Activated CD8-positive, alpha-beta memory T cell treated with anti-CD3 and anti-CD28 coated beads, Interleukin-2, amount 10 ng/mL, durations not matched to agents 7 days and 5 days (primary cell): ENCODE results near the gene CAMK4. TPM values are rescaled to one million over a fixed set of nuclear protein-coding genes. Genes with fewer than 3 reads are reported as not detected.
"Not testable (repeated sequence)": the region's sequence is repeated elsewhere in the genome, so short reads cannot be mapped to it uniquely, and the experiment has no call there.

ENCODE experiments used
- ATAC-seq: fragments of 150-1000 bp; cut with Tn5 transposase; one replicate; pipeline ENCODE4 v1.10.0; 2021; ENCODE audit warnings: moderate library complexity
- CTCF ChIA-PET: fragments of 350-600 bp; sonication (Branson Sonifier 250); formaldehyde crosslinking; loops from one replicate; lab custom pipeline; 2021; ENCODE audit warnings: antibody characterized with exemption; lab: Charles Lee
- DNase-seq: peaks from one replicate; pipeline ENCODE4 v3.0.0-alpha.2; 2020
- H3K27ac Mint-ChIP-seq: one replicate; pipeline ENCODE4 v1.8.0; 2021; ENCODE audit warnings: mild to moderate bottlenecking, mixed read lengths
- H3K27me3 Mint-ChIP-seq: one replicate; pipeline ENCODE4 v1.8.0; 2021; ENCODE audit warnings: mixed read lengths
- H3K36me3 Mint-ChIP-seq: one replicate; pipeline ENCODE4 v1.8.0; 2021; ENCODE audit warnings: mild to moderate bottlenecking, mixed read lengths
- H3K4me1 Mint-ChIP-seq: one replicate; pipeline ENCODE4 v1.8.0; 2021; ENCODE audit warnings: mixed read lengths
- H3K4me3 Mint-ChIP-seq: one replicate; pipeline ENCODE4 v1.8.0; 2021; ENCODE audit warnings: mild to moderate bottlenecking, moderate library complexity, mixed read lengths
- H3K9me3 Mint-ChIP-seq: one replicate; pipeline ENCODE4 v1.8.0; 2022; ENCODE audit warnings: low read depth, mixed read lengths
- total RNA-seq, 2 experiments: library from RNA; stranded (reverse); gene quantifications; one replicate each; pipeline ENCODE4 v1.2.3, GENCODE V29; 2021

The CAMK4 gene
- total RNA-seq, 2 experiments from 2014 or later = 77.4 to 91.1 TPM

DNA sequence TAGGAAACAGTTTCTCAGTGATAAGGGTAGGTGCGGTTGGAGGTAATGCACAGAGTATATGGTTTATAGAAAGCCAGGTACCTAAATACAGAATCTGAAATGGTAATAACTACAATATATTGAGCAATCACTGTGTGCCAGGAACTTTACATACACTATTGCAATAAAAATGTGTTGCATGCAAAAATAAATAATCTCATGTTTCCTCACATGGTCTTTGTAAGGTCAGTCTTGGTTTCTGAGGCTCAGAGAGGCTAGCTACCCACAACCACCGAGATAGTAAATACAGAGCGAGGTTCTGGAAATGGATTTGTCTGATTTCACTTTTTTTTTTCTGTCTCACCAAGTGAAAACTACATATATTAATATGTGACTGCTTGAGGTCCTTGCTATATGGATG is 128.9 kb downstream of the CAMK4 start:
- H3K27me3 Mint-ChIP-seq = no peaks in the 10 kb centered on the region
- peaks cover 5% of the 10 kb centered on the region for H3K4me1 Mint-ChIP-seq
- H3K36me3 Mint-ChIP-seq = peaks cover 47% of the 10 kb centered on the region
- H3K4me3 Mint-ChIP-seq = no peak overlapping the region
- no peak for ATAC-seq
- no peak overlapping the region for H3K27ac Mint-ChIP-seq
- CTCF ChIA-PET = no interaction called here
- peaks cover 5% of the 10 kb centered on the region for H3K9me3 Mint-ChIP-seq
- no peak for DNase-seq

DNA sequence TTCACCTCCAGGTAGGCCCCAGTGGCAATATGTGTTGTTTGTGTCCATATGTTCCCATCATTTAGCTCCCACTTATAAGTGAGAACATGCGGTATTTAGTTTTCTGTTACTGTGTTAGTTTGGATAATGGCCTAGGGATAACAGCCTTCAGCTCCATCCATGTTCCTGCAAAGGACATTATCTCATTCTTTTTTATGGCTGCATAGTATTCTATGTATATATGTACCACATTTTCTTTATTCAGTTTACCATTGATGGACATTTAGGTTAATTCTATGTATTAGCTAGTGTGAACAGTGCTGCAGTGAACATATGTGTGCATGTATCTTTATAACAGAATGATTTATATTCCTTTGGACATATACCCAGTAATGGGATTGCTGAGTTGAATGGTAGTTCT is 134.5 kb downstream of the CAMK4 start:
- H3K4me3 Mint-ChIP-seq, H3K4me1 Mint-ChIP-seq, CTCF ChIA-PET, H3K27me3 Mint-ChIP-seq, ATAC-seq, H3K9me3 Mint-ChIP-seq, DNase-seq: not testable (repeated sequence)
- Mint-ChIP-seq H3K36me3 (peaks cover 36% of the 10 kb centered on the region), H3K27ac (peak overlapping the region; percentile 47)

DNA sequence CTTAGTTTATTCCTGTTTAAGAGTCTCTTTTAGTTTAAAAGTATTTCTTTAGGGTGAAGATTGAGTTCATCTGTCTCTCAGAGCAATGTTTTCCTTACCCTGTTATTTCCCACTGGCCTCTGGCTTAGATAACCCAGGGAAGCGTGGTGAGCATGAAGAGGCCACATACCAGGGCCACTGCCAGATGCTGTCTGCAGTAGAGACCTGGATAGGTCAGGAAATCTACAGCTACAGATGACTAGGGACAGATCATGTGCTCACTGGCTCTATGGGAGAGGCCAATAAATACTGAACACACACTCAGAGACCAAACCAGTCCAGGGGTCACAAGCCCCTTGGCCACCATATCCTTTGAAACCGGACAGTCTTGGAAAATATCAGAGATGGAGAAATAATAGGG is 136.0 kb downstream of the CAMK4 start:
- Mint-ChIP-seq H3K27ac (no peak overlapping the region), H3K4me1 (peaks cover 4% of the 10 kb centered on the region), H3K4me3 (no peak overlapping the region), H3K9me3 (peaks cover 4% of the 10 kb centered on the region), H3K36me3 (peaks cover 31% of the 10 kb centered on the region), H3K27me3 (no peaks in the 10 kb centered on the region)
- CTCF ChIA-PET = no interaction called here
- DNase-seq = no peak
- no peak for ATAC-seq

GRCh38 chr5:111364992-111365391 is 140.8 kb downstream of the CAMK4 start:
- CTCF ChIA-PET = no interaction called here
- no peak overlapping the region for H3K27ac Mint-ChIP-seq
- ATAC-seq (no peak), DNase-seq (no peak)
- no peak overlapping the region for H3K4me3 Mint-ChIP-seq
- peaks cover 7% of the 10 kb centered on the region for H3K9me3 Mint-ChIP-seq
- no peaks in the 10 kb centered on the region for H3K27me3 Mint-ChIP-seq
- H3K4me1 Mint-ChIP-seq = peaks cover 7% of the 10 kb centered on the region
- peaks cover 26% of the 10 kb centered on the region for H3K36me3 Mint-ChIP-seq

- CTCF ChIA-PET = interaction anchor here (0.9 kb wide), 1 partner anchor 218 kb away, joined by 3 read pairs; no protein-coding TSS in a partner anchor
- H3K4me1 Mint-ChIP-seq = peaks cover 7% of the 10 kb centered on the region
- peaks cover 34% of the 10 kb centered on the region for H3K36me3 Mint-ChIP-seq
- H3K27me3 Mint-ChIP-seq = no peaks in the 10 kb centered on the region
- DNase-seq = no peak
- peaks cover 7% of the 10 kb centered on the region for H3K9me3 Mint-ChIP-seq
- no peak for ATAC-seq
- H3K27ac Mint-ChIP-seq = no peak overlapping the region
- no peak overlapping the region for H3K4me3 Mint-ChIP-seq
Measured at GRCh38 chr5:111366388-111366787, 142.2 kb downstream of the CAMK4 start.

GRCh38 chr5:111367115-111367514 is 142.9 kb downstream of the CAMK4 start:
- H3K9me3 Mint-ChIP-seq = peaks cover 7% of the 10 kb centered on the region
- H3K36me3 Mint-ChIP-seq = peaks cover 35% of the 10 kb centered on the region
- ATAC-seq (no peak), DNase-seq (no peak)
- H3K27ac Mint-ChIP-seq = no peak overlapping the region
- H3K4me3 Mint-ChIP-seq = no peak overlapping the region
- CTCF ChIA-PET = interaction anchor here (0.9 kb wide), 1 partner anchor 219 kb away, joined by 3 read pairs; no protein-coding TSS in a partner anchor
- H3K27me3 Mint-ChIP-seq = no peaks in the 10 kb centered on the region
- peaks cover 7% of the 10 kb centered on the region for H3K4me1 Mint-ChIP-seq

GRCh38 chr5:111372799-111373198 is 148.6 kb downstream of the CAMK4 start:
- H3K27me3 Mint-ChIP-seq = no peaks in the 10 kb centered on the region
- CTCF ChIA-PET = interaction anchor here (1.0 kb wide), 1 partner anchor 14 kb away, joined by 3 read pairs; no protein-coding TSS in a partner anchor
- peaks cover 42% of the 10 kb centered on the region for H3K36me3 Mint-ChIP-seq
- no peak overlapping the region for H3K4me3 Mint-ChIP-seq
- no peak for DNase-seq
- H3K27ac Mint-ChIP-seq = no peak overlapping the region
- no peaks in the 10 kb centered on the region for H3K4me1 Mint-ChIP-seq
- peaks cover 1% of the 10 kb centered on the region for H3K9me3 Mint-ChIP-seq
- no peak for ATAC-seq

- CTCF ChIA-PET = no interaction called here
Measured at GRCh38 chr5:111374380-111374779, 150.2 kb downstream of the CAMK4 start.

GRCh38 chr5:111375645-111376044 is 151.5 kb downstream of the CAMK4 start:
- CTCF ChIA-PET = no interaction called here
- Mint-ChIP-seq H3K27ac (no peak overlapping the region), H3K27me3 (no peaks in the 10 kb centered on the region), H3K36me3 (peaks cover 42% of the 10 kb centered on the region), H3K9me3 (no peaks in the 10 kb centered on the region), H3K4me1 (no peaks in the 10 kb centered on the region), H3K4me3 (no peak overlapping the region)
- no peak for ATAC-seq
- no peak for DNase-seq

More at GRCh38 chr5:111374380-111374779, 150.2 kb downstream of the CAMK4 start:
- Mint-ChIP-seq H3K4me3 (no peak overlapping the region), H3K4me1 (no peaks in the 10 kb centered on the region), H3K9me3 (no peaks in the 10 kb centered on the region), H3K27me3 (no peaks in the 10 kb centered on the region), H3K27ac (no peak overlapping the region), H3K36me3 (peaks cover 42% of the 10 kb centered on the region)
- DNase-seq (no peak), ATAC-seq (no peak)

GRCh38 chr5:111377306-111377705 is 153.1 kb downstream of the CAMK4 start:
- ATAC-seq = no peak
- H3K27ac Mint-ChIP-seq = no peak overlapping the region
- H3K4me1 Mint-ChIP-seq = no peaks in the 10 kb centered on the region
- no peak overlapping the region for H3K4me3 Mint-ChIP-seq
- CTCF ChIA-PET = no interaction called here
- H3K27me3 Mint-ChIP-seq = no peaks in the 10 kb centered on the region
- H3K36me3 Mint-ChIP-seq = peaks cover 47% of the 10 kb centered on the region
- no peak for DNase-seq
- H3K9me3 Mint-ChIP-seq = no peaks in the 10 kb centered on the region

DNA sequence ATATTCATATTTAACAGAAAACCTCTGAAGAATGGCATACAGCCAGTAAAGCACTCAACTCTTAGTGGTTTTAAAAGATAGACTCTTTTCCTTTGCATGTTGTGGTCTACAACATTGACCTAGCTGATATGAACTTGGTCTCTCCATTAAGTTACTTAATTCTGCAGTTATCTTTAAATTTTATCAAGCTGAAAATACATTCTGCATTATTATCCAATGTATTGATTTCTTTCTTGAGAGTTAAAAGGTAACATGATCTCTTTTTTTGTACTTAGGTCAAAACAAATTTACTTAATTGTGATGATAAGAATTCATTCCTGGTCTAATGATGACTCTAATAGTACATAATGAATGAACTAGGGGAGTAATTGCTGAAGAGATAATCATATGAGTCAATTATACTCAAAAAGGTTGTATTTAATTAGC is 155.2 kb downstream of the CAMK4 start:
- no peak overlapping the region for H3K4me3 Mint-ChIP-seq
- peaks cover 40% of the 10 kb centered on the region for H3K36me3 Mint-ChIP-seq
- H3K9me3 Mint-ChIP-seq = no peaks in the 10 kb centered on the region
- CTCF ChIA-PET = no interaction called here
- no peaks in the 10 kb centered on the region for H3K4me1 Mint-ChIP-seq
- DNase-seq (no peak), ATAC-seq (no peak)
- H3K27ac Mint-ChIP-seq = no peak overlapping the region
- no peaks in the 10 kb centered on the region for H3K27me3 Mint-ChIP-seq

GRCh38 chr5:111383288-111383970 is 159.2 kb downstream of the CAMK4 start:
- peaks cover 33% of the 10 kb centered on the region for H3K36me3 Mint-ChIP-seq
- no peak overlapping the region for H3K4me3 Mint-ChIP-seq
- CTCF ChIA-PET = no interaction called here
- no peaks in the 10 kb centered on the region for H3K4me1 Mint-ChIP-seq
- no peaks in the 10 kb centered on the region for H3K27me3 Mint-ChIP-seq
- no peaks in the 10 kb centered on the region for H3K9me3 Mint-ChIP-seq
- no peak for DNase-seq
- ATAC-seq = no peak
- no peak overlapping the region for H3K27ac Mint-ChIP-seq

GRCh38 chr5:111384220-111384619 is 160.0 kb downstream of the CAMK4 start:
- DNase-seq (no peak), ATAC-seq (no peak)
- no peak overlapping the region for H3K27ac Mint-ChIP-seq
- H3K9me3 Mint-ChIP-seq = no peaks in the 10 kb centered on the region
- no peaks in the 10 kb centered on the region for H3K27me3 Mint-ChIP-seq
- H3K4me1 Mint-ChIP-seq = peaks cover 2% of the 10 kb centered on the region
- CTCF ChIA-PET = no interaction called here
- peaks cover 37% of the 10 kb centered on the region for H3K36me3 Mint-ChIP-seq
- no peak overlapping the region for H3K4me3 Mint-ChIP-seq

DNA sequence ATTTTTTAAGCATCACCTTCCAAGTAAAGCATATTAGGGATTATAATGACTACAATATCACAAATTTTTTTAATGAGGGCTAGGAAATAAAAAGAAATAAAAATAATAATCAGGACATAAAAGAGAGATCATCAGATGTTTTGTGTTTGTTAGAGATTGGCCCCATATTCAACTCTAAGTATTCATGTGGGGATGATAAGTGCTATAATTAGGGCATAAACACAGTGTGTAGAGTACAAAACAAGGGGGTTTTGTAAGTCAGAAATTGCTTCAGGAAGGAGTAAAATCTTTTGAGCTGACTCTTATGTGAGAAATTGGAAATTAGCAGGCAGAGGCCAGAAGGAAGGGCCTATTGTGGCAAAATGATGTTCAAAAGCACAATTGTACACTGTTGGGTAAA is 160.9 kb downstream of the CAMK4 start:
- no peak overlapping the region for H3K4me3 Mint-ChIP-seq
- DNase-seq (no peak), ATAC-seq (no peak)
- peaks cover 3% of the 10 kb centered on the region for H3K4me1 Mint-ChIP-seq
- CTCF ChIA-PET = no interaction called here
- peaks cover 43% of the 10 kb centered on the region for H3K36me3 Mint-ChIP-seq
- H3K27ac Mint-ChIP-seq = no peak overlapping the region
- H3K27me3 Mint-ChIP-seq = no peaks in the 10 kb centered on the region
- H3K9me3 Mint-ChIP-seq = no peaks in the 10 kb centered on the region
